Measurements from ENCODE around the gene QSER1. TPM values are rescaled to one million over a fixed set of nuclear protein-coding genes. Genes with fewer than 3 reads are reported as not detected.

The QSER1 gene
- total RNA-seq, 1 donor from 2014 or later: 62.6 TPM

DNA sequence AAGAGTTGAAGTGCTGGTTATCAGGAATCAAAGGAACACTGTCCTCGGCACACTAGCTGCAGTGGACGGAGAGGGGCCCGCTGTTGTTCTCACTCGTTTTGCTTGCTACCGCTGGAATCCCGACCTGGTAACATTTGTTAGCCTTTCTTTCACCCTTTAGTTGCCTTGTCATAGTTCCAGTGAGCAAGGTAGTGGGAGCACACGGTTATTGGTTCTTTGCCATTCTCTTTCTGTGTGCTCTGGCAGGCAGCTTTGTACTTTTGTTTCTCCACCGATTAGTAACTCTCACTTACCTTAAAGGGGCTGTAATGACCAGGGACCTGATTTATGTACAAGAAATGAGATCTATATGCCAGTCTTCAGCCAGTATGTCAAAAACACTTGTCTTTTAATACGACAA lies 124.9 kb downstream of the QSER1 start:
- H3K4me3 Mint-ChIP-seq: no peak overlapping the region
- peaks cover 21% of the 10 kb centered on the region for H3K4me1 Mint-ChIP-seq
- peaks cover 12% of the 10 kb centered on the region for H3K27me3 Mint-ChIP-seq (ENCODE audit: low read depth)
- no peaks in the 10 kb centered on the region for H3K9me3 Mint-ChIP-seq
- TF ChIP-seq, protein P1, sequence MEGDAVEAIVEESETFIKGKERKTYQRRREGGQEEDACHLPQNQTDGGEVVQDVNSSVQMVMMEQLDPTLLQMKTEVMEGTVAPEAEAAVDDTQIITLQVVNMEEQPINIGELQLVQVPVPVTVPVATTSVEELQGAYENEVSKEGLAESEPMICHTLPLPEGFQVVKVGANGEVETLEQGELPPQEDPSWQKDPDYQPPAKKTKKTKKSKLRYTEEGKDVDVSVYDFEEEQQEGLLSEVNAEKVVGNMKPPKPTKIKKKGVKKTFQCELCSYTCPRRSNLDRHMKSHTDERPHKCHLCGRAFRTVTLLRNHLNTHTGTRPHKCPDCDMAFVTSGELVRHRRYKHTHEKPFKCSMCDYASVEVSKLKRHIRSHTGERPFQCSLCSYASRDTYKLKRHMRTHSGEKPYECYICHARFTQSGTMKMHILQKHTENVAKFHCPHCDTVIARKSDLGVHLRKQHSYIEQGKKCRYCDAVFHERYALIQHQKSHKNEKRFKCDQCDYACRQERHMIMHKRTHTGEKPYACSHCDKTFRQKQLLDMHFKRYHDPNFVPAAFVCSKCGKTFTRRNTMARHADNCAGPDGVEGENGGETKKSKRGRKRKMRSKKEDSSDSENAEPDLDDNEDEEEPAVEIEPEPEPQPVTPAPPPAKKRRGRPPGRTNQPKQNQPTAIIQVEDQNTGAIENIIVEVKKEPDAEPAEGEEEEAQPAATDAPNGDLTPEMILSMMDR (IDR thresholded peaks at IDR 0.05; ENCODE audit: unreplicated experiment): no peak
- DNase-seq (ENCODE audit: low spot score in 2 of 2, unreplicated experiment in 2 of 2): no peak
- no peaks in the 10 kb centered on the region for H3K36me3 Mint-ChIP-seq
- H3K27ac Mint-ChIP-seq: no peak overlapping the region

DNA sequence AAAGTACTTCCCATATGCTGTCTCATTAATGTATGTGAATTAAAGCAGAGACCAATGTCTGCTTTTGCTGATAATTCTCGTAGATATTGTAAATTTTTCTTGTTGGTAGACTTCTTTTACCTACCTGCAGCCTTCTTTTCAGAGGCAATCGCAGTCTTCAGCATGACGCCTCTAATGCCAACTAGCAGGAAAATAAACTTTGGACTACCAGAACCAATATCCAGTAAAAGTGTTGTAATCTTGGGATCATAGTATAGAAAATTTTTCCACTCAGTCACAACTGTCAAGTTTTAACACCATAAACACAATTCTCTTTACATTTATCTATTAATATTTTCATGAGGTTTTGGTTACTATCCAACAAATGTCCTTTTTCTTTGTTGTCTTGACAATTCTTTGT lies 125.4 kb downstream of the QSER1 start:
- peaks cover 12% of the 10 kb centered on the region for H3K27me3 Mint-ChIP-seq (ENCODE audit: low read depth)
- no peaks in the 10 kb centered on the region for H3K36me3 Mint-ChIP-seq
- H3K4me3 Mint-ChIP-seq: no peak overlapping the region
- H3K9me3 Mint-ChIP-seq: no peaks in the 10 kb centered on the region
- H3K27ac Mint-ChIP-seq: no peak overlapping the region
- H3K4me1 Mint-ChIP-seq: peaks cover 21% of the 10 kb centered on the region
- DNase-seq (ENCODE audit: low spot score in 2 of 2, unreplicated experiment in 2 of 2): no peak
- TF ChIP-seq, protein P1 (IDR thresholded peaks at IDR 0.05; ENCODE audit: unreplicated experiment): no peak

DNA sequence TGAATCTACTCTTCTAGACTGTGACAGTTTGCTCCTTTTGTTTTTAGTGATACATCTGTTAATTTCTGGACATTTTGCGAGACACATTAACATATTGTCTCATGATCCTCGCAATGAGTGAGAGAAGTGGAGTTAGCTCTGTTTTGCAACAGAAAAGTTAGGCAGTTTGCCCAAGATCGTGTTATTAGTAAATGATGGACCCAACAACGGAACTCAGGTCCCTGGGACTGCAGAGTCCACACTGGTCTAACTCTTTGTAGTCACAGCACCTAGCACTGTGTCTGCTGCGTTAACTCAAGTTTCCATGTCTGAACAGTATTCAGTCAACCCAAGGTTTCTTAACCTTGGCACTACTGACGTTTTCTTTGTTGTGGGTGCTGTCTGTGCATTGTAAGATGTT lies 126.2 kb downstream of the QSER1 start:
- H3K9me3 Mint-ChIP-seq: no peaks in the 10 kb centered on the region
- no peak overlapping the region for H3K4me3 Mint-ChIP-seq
- TF ChIP-seq, protein P1 (IDR thresholded peaks at IDR 0.05; ENCODE audit: unreplicated experiment): no peak
- H3K27ac Mint-ChIP-seq: no peak overlapping the region
- peaks cover 21% of the 10 kb centered on the region for H3K4me1 Mint-ChIP-seq
- peaks cover 12% of the 10 kb centered on the region for H3K27me3 Mint-ChIP-seq (ENCODE audit: low read depth)
- H3K36me3 Mint-ChIP-seq: no peaks in the 10 kb centered on the region
- no peak for DNase-seq (ENCODE audit: low spot score in 2 of 2, unreplicated experiment in 2 of 2)

DNA sequence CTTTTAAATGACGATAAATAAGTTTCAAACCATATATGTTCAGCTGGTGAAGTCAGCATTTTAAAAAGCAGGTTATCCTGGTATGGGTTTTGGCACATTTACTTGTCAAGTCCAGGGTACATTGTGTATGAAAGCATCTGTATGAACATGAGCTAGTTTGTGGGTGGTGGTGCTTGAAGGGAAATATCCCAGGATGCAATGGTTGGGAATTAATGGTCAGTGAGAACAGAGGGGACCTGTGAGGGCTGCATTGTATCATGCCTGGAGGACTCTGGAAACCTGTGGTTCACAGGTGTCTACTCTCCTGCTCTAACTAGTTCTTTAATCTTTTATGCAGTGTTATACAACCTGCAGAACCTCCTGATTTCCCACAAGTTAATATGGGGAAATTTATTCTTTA lies 128.9 kb downstream of the QSER1 start:
- TF ChIP-seq, protein P1 (IDR thresholded peaks at IDR 0.05; ENCODE audit: unreplicated experiment): no peak
- Mint-ChIP-seq H3K27ac (no peak overlapping the region), H3K9me3 (no peaks in the 10 kb centered on the region), H3K36me3 (no peaks in the 10 kb centered on the region), H3K27me3 (ENCODE audit: low read depth) (peaks cover 9% of the 10 kb centered on the region), H3K4me1 (peaks cover 25% of the 10 kb centered on the region), H3K4me3 (no peak overlapping the region)
- no peak for DNase-seq (ENCODE audit: low spot score in 2 of 2, unreplicated experiment in 2 of 2)

DNA sequence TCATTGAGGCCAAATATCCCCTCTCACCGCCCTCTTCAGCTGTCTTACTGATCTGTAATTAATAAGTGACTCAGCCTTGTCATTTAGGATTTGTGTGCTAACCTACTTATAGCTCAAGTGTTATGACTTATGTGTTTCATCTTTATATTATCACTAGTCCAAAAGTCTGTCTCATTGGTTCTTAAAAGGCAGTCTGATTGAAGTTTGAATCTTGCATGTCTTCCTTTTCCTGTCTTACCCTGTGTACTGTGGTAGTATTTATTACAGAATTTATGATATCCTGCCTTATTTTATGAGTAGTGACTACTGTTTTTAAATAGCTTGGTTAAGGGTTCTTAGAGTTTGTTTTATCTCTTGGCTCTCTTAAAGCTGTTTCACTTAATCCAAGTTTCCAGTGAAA lies 129.3 kb downstream of the QSER1 start:
- Mint-ChIP-seq H3K4me3 (no peak overlapping the region), H3K9me3 (no peaks in the 10 kb centered on the region)
- DNase-seq (ENCODE audit: low spot score in 2 of 2, unreplicated experiment in 2 of 2): no peak

More for the DNA sequence above, 129.3 kb downstream of the QSER1 start:
- no peaks in the 10 kb centered on the region for H3K36me3 Mint-ChIP-seq
- H3K27ac Mint-ChIP-seq: no peak overlapping the region
- peaks cover 22% of the 10 kb centered on the region for H3K4me1 Mint-ChIP-seq
- H3K27me3 Mint-ChIP-seq (ENCODE audit: low read depth): peaks cover 9% of the 10 kb centered on the region
- TF ChIP-seq, protein P1 (IDR thresholded peaks at IDR 0.05; ENCODE audit: unreplicated experiment): no peak

Measured in mesothelial cell of epicardium (in vitro differentiated cells).